ENCODE data around the gene PRCP. TPM values are rescaled to one million over a fixed set of nuclear protein-coding genes. Genes with fewer than 3 reads are reported as not detected.

PRCP gene
- total RNA-seq, 1 experiment from 2014 or later, result 53.9 TPM

DNA sequence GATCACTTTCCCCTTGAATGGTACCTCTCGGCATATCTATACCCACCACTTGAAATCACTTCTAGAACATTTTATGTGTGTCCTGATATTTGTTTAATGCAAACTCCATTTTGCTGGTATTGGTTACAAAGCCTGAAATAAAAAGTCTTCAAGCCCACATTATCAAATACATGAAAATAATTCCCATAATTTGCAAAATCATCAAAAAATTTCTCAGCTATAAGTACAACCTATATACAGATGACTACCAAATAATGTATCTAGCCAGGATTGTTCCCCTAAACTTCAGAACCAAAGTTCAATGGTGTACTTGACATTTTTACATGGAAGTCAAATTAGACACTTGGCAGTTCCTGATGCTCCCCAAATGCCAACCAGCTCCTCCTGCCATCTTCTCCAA, 71.8 kb downstream of the PRCP start (continued):
- TF ChIP-seq, protein P1, sequence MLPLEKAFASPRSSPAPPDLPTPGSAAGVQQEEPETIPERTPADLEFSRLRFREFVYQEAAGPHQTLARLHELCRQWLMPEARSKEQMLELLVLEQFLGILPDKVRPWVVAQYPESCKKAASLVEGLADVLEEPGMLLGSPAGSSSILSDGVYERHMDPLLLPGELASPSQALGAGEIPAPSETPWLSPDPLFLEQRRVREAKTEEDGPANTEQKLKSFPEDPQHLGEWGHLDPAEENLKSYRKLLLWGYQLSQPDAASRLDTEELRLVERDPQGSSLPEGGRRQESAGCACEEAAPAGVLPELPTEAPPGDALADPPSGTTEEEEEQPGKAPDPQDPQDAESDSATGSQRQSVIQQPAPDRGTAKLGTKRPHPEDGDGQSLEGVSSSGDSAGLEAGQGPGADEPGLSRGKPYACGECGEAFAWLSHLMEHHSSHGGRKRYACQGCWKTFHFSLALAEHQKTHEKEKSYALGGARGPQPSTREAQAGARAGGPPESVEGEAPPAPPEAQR (CRISPR knock-in tag; IDR thresholded peaks at IDR 0.05), result no peak

DNA sequence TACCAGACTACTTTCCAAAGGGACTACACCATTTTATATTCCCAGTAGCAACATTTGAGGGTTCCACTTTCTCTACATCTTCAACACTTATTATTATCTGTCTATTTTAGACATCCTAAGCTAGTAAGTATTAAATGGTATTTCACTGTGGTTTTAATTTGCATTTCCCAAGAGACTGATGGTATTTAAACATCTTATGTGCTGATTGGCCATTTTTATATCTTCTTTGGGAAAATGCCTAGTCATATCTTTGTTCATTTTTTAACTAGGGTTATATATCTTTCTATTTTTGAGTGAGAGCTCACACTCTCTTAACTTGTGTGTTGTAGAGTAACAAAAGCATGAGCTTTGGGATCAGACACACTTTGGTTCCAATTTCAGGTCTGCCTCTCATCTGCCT, 73.7 kb downstream of the PRCP start:
- ATAC-seq (no peak), DNase-seq (ENCODE audit: low spot score) (no peak)
- H3K9me3 Mint-ChIP-seq, result no peaks in the 10 kb centered on the region
- H3K4me3 Mint-ChIP-seq, result no peak overlapping the region
- TF ChIP-seq, protein P1 (CRISPR knock-in tag; IDR thresholded peaks at IDR 0.05), result no peak
- TF ChIP-seq ZNF671 (CRISPR knock-in tag; IDR thresholded peaks at IDR 0.05) (no peak), EMX1 (CRISPR knock-in tag; IDR thresholded peaks at IDR 0.05) (no peak)
- H3K27ac Mint-ChIP-seq, result no peak overlapping the region
- H3K27me3 Mint-ChIP-seq (ENCODE audit: low read depth), result no peaks in the 10 kb centered on the region
- ChIA-PET POLR2A (no interaction called here), CTCF (no interaction called here)
- H3K4me1 Mint-ChIP-seq, result peaks cover 8% of the 10 kb centered on the region
- H3K36me3 Mint-ChIP-seq, result 0 out of 2 replicates have a peak, but pooled peaks cover 3% of the 10 kb centered on the region

DNA sequence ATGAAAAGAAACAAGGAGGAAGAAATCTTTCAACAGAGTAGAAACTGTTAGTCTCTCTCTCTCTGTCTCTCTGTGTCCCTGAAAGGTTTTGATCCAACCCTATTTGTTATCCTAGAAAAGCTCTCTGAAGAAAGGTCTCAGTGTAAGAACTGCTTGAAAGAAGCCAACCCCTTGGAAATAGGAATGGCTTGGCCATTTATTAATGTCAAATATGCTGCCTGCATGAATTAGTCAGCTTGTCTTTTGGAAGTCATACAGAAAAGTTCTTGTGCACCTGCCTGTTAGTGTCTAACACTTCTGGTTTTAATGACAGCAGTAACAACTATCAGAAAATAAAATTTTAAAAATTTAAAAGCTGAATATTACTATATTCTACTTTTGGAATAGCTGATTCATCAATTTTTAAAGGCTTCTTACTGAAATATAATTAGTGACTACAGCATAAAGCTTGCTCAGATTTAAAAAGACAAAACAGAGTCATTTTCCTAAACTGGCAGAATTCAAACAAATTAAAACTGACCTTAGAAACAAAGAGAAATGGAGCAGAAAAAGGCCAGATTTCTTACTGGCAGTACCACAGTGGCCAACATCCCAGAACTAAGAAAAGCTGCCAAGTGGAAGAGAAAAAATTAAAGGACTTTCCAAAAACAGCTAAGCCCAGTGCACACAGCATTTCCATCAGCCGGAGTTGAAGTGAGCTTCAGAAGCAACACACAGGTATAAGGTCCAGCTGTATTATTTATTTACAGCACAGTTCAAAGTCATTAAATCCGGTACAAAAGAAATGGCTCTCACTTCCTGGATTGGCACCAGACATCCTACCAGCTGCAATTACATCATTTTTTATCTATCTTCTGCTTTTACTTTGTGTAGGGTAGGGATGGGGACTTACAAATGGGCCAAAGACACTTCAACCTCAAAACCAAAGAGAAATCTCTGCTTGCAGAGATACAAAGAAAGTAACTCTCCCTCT, 76.3 kb downstream of the PRCP start:
- ATAC-seq (no peak), DNase-seq (ENCODE audit: low spot score) (no peak)
- TF ChIP-seq ZNF263 (CRISPR knock-in tag; IDR thresholded peaks at IDR 0.05; ENCODE audit: low read depth) (no peak), ZNF219 (CRISPR knock-in tag; IDR thresholded peaks at IDR 0.05; ENCODE audit: borderline replicate concordance) (no peak), GRHL2 (CRISPR knock-in tag; IDR thresholded peaks at IDR 0.05; ENCODE audit: insufficient replicate concordance, severe bottlenecking) (no peak), ZNF232 (CRISPR knock-in tag; IDR thresholded peaks at IDR 0.05) (no peak), ELF4 (CRISPR knock-in tag; IDR thresholded peaks at IDR 0.05; ENCODE audit: low read depth) (no peak), HMGA2 (CRISPR knock-in tag; IDR thresholded peaks at IDR 0.05) (no peak), ATF1 (CRISPR knock-in tag; IDR thresholded peaks at IDR 0.05) (no peak), ZNF317 (CRISPR knock-in tag; IDR thresholded peaks at IDR 0.05; ENCODE audit: borderline replicate concordance, low read depth) (no peak)
- TF ChIP-seq, protein P2, sequence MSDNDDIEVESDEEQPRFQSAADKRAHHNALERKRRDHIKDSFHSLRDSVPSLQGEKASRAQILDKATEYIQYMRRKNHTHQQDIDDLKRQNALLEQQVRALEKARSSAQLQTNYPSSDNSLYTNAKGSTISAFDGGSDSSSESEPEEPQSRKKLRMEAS (CRISPR knock-in tag; IDR thresholded peaks at IDR 0.05), result no peak
- TF ChIP-seq, protein P3, sequence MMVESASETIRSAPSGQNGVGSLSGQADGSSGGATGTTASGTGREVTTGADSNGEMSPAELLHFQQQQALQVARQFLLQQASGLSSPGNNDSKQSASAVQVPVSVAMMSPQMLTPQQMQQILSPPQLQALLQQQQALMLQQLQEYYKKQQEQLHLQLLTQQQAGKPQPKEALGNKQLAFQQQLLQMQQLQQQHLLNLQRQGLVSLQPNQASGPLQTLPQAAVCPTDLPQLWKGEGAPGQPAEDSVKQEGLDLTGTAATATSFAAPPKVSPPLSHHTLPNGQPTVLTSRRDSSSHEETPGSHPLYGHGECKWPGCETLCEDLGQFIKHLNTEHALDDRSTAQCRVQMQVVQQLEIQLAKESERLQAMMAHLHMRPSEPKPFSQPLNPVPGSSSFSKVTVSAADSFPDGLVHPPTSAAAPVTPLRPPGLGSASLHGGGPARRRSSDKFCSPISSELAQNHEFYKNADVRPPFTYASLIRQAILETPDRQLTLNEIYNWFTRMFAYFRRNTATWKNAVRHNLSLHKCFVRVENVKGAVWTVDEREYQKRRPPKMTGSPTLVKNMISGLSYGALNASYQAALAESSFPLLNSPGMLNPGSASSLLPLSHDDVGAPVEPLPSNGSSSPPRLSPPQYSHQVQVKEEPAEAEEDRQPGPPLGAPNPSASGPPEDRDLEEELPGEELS (CRISPR knock-in tag; IDR thresholded peaks at IDR 0.05), result no peak
- TF ChIP-seq, protein P4, sequence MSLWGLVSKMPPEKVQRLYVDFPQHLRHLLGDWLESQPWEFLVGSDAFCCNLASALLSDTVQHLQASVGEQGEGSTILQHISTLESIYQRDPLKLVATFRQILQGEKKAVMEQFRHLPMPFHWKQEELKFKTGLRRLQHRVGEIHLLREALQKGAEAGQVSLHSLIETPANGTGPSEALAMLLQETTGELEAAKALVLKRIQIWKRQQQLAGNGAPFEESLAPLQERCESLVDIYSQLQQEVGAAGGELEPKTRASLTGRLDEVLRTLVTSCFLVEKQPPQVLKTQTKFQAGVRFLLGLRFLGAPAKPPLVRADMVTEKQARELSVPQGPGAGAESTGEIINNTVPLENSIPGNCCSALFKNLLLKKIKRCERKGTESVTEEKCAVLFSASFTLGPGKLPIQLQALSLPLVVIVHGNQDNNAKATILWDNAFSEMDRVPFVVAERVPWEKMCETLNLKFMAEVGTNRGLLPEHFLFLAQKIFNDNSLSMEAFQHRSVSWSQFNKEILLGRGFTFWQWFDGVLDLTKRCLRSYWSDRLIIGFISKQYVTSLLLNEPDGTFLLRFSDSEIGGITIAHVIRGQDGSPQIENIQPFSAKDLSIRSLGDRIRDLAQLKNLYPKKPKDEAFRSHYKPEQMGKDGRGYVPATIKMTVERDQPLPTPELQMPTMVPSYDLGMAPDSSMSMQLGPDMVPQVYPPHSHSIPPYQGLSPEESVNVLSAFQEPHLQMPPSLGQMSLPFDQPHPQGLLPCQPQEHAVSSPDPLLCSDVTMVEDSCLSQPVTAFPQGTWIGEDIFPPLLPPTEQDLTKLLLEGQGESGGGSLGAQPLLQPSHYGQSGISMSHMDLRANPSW (CRISPR knock-in tag; conservative IDR thresholded peaks at IDR 0.05; ENCODE audit: low read depth), result no peak
- no peak overlapping the region for H3K27ac Mint-ChIP-seq
- H3K27me3 Mint-ChIP-seq (ENCODE audit: low read depth), result no peaks in the 10 kb centered on the region
- no peaks in the 10 kb centered on the region for H3K9me3 Mint-ChIP-seq
- ChIA-PET POLR2A (no interaction called here), CTCF (interaction anchor here (3.6 kb wide), 1 partner anchor 48 kb away, joined by 13 read pairs; no protein-coding TSS in a partner anchor)
- 0 out of 2 replicates have a peak, but pooled peaks cover 3% of the 10 kb centered on the region for H3K36me3 Mint-ChIP-seq
- H3K4me1 Mint-ChIP-seq, result no peaks in the 10 kb centered on the region
- no peak overlapping the region for H3K4me3 Mint-ChIP-seq
